GM21381 (cell line): ENCODE measurements around the gene AXL.
"Not testable (repeated sequence)": the region's sequence is repeated elsewhere in the genome, so short reads cannot be mapped to it uniquely, and the experiment has no call there.

Experiments
- ATAC-seq: cut with Tn5 transposase; IDR thresholded peaks from one replicate; pipeline ENCODE4 v1.9.1; 2021; ENCODE audit warnings: mild to moderate bottlenecking, moderate library complexity; ENCODE audit not compliant: unreplicated experiment

Gene AXL

DNA sequence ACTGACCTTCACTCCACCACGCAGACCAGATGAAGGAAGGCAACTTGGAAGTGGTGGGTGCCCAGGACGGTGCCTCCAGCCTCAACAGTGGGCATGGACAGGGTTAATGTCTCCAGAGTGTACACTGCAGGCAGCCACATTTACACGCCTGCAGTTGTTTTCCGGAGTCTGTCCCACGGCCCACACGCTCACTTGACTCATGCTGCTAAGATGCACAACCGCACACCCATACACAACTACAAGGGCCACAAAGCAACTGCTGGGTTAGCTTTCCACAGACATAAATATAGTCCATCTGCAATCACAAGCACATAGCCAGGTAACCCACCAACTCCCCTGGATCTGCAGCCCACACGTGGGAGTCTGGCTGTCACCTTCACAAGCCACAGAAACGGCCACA is 12.6 kb upstream of the AXL start:
- no peak for ATAC-seq

GRCh38 chr19:41206926-41207750 is 11.9 kb upstream of the AXL start:
- ATAC-seq = no peak

DNA sequence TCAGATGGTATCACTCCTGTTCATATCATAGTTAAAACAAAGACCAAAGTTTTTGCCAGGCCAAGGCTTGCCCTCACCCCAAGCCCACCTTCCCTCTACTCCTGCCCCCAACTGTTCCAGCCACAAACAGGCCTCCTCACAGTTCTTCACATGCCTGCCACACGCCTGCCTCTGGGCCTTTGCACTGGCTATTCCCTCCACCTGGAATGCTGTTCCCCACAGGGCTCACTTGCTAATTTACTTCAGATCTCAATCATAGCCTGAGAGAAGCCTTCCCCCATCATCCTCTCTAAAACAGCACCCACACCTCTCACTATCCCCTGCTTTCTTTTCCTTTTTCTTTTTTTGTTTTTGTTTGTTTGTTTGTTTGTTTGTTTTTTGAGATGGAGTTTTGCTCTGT is 4.9 kb upstream of the AXL start:
- no peak for ATAC-seq

- ATAC-seq = no peak
These were observed 1.3 kb upstream of the AXL start for GRCh38 chr19:41217741-41218140.

- ATAC-seq = no peak
These were observed 791 bp upstream of the AXL start for GRCh38 chr19:41218249-41218614.

- no peak for ATAC-seq
These were observed 1.0 kb downstream of the AXL start for GRCh38 chr19:41219924-41220567.

DNA sequence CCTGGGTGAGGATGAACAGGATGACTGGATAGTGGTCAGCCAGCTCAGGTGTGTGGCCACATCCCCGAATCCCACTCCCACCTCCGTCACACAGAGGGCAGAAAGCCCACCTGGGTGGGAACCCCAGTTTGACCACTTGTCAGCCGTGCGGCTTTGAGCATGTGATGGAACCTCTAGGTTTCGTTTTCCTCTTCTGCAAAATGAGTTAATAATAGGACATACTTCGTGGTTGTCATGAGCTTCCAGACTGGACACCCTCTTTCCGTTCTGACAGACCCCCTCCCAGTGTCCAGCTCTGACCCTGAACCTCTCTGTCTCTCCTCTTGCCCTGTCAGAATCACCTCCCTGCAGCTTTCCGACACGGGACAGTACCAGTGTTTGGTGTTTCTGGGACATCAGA is 1.8 kb downstream of the AXL start:
- no peak for ATAC-seq

DNA sequence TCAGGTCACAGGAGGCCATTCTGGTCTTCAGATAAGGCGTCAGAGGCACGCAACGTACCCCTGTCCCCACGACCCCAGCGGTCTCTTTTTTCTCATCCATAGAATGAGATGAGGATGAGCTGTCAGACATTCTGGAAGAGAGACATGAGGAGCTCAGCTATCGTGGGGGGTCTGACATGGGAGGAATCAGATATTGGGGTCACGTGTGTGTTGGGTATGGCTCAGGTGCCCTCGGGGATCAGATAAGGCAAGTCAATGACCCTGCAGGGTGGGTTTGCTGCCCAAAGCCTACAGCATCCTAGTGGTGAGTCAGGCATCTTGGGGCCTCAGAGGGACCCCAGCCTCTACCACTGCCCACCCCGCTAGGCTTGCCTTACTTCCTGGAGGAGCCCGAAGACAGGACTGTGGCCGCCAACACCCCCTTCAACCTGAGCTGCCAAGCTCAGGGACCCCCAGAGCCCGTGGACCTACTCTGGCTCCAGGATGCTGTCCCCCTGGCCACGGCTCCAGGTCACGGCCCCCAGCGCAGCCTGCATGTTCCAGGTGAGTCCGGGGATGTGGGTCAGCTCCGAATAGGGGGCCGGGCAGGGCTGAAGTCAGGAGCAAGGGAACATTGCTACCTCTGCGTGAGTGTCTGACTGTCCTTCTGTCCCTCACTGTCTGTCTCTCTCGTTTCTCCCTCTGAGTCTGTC is 2.6 kb downstream of the AXL start:
- no peak for ATAC-seq

- ATAC-seq = no peak
These were observed 3.2 kb downstream of the AXL start for GRCh38 chr19:41222240-41222639.

DNA sequence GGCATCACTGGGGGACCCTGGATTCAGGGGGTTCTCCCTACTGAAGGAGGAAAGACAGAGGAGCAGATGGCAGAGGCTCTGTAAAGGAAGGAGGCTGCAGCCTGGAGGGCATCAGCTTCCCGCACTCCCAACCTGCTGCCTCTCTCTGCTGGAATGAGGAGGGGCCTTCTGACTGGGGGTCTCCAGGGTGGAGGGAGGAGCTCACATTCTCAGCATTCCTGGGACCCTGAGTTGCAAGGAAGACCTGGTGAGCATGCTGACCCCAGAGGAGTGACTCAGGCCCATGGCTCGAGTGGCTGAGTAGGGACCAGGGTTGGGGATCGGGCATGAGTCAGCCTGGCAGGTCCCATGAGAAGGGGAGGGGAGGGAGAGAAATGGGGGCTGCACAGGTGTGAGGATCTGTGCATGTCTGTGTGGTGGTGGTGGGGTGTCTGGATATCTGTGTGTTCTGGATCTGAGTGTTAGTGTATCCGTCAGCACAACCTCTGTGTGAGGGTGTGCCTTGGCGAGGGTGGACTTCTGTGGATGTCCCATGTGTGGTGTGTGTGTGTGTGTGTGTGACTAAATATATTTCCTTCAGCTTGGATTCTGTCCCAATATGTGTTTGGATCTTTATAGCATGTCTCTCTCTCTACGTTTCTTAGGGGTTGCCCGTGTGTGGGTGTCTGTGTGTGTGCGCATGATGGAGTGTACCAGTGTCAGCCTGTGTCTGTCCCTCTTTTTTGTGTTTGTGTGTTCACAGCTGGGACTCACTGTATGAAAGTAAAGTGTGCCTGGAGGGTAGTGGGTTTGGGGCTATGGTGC is 4.6 kb downstream of the AXL start:
- no peak for ATAC-seq

DNA sequence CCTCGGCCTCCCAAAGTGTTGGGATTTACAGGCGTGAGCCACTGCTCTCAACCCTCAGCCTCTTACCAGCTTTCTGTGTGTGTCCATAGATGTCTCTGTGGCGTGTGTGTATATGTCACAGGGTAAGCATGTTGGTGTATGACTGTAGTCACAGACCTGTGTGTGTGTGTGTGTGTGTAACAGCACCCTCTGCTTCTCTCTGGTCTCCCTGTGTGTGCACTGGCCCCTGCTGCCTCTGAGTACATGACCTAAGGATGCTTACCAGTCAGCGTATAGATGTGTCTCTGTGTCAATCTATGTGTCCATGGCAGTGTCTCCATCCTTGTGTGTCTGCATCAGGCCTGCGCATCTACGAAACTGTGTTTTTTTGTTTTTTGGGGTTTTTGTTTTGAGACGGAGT is 5.6 kb downstream of the AXL start:
- ATAC-seq = no peak

- ATAC-seq = no peak
These were observed 6.4 kb downstream of the AXL start for GRCh38 chr19:41225238-41226052.

DNA sequence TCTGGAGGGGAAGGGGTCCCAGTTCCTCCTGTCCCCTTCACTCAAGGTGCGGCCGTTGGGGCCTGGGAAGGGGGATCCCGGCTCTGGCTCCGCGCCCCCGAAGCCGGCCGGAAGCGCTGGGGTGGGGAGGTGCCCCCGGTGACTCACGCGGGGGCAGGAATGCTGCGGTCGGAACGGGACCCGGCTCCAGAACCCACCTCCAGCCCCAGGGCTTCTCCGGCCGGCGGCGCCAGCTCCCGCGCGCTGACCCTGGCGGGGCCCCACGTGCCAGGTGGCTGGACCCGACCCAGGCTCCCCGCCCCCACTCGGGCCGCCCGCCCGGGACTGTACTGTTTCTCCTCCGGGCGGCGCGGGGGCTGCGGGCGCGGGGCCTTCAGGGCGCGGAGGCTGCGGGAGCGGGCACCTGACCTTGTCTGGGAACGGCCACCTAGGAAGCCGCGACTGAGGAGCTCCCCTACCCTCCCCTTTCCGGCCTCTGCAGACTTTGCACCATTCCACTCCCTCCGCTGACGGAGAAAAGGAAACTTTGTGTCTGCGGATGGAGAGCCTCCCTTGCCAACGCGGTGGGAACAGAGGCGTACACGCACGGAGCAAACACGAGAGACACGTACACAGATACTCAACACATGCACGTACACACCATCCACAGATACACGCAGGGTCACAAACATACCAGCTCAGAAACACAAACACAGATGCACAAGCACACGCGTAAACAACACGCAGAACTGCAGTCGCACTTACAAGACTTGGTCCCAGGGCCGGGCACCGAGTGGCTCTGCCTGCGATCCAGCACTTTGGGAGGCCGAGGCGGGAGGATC is 7.2 kb downstream of the AXL start:
- ATAC-seq = no peak

GRCh38 chr19:41226874-41227390 is 7.9 kb downstream of the AXL start:
- no peak for ATAC-seq

DNA sequence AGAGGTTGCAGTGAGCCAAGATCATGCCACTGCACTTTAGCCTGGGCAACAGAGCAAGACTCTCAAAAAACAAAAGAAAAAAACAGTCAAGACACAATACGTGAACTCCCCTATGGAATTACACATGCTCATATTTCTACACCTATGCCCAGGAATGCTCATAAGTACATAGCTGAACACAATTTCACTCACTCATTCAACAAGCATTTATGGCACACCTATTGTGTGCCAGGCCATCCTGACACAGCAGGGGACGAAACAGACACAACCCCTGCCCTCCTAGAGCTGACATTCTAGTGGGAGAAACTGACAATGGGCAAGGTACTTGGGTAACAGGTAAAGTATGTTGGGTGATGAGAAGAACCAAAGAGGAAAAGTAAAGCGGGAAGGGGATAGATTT is 9.5 kb downstream of the AXL start:
- ATAC-seq = no peak

- ATAC-seq = not testable (repeated sequence)
These were observed 10.3 kb downstream of the AXL start for GRCh38 chr19:41229338-41229737.

GRCh38 chr19:41230067-41230857 is 11.2 kb downstream of the AXL start:
- no peak for ATAC-seq

DNA sequence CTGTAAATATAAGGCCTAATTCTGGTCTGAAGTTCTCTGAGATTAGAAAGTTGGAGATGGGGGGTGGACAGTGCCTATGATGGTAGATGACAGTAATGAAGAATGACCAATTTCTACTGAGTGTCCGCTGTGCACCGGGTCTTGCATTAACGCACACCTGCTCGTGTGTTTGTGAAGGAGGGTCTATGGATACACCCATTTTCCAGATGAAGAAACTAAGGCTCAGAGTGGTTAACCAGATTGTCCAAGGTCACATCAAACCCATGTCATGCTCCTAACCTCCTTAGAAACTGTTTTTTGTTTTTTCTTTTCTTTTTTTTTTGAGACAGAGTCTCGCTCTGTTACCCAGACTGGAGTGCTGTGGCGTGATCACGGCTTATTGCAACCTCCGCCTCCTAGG is 13.7 kb downstream of the AXL start:
- ATAC-seq = no peak
